H1 (cell line): ENCODE results near the gene CDT1. TPM values are rescaled to one million over a fixed set of nuclear protein-coding genes. Genes with fewer than 3 reads are reported as not detected.

Experiments
- CTCF ChIA-PET: fragments of 300-600 bp; sonication (Branson Sonifier 250); formaldehyde crosslinking; loops from one replicate; lab custom pipeline; 2021; ENCODE audit not compliant: partially characterized antibody; lab: Charles Lee
- POLR2A ChIA-PET: fragments of 300-600 bp; sonication (Branson Sonifier 250); formaldehyde crosslinking; loops from one replicate; lab custom pipeline; 2021; ENCODE audit warnings: inconsistent platforms; ENCODE audit not compliant: partially characterized antibody; lab: Charles Lee
- DNase-seq, 2 experiments: peaks; one replicate each; pipeline versions ENCODE4 v3.0.0 to v3.0.0-alpha.2; 2010 to 2022; ENCODE audit warnings: low spot score in 2 of 2, low read depth in 1 of 2, mixed read lengths in 1 of 2
- FAIRE-seq: peaks from 2 replicates; lab custom pipeline; 2011; peaks lifted over from hg19 to GRCh38; lab: Jason Lieb, UNC
- H2AFZ ChIP-seq: 2 replicates; pipeline ENCODE4 v1.8.1; 2012; ENCODE audit warnings: low read length, inconsistent platforms
- H2AK5ac ChIP-seq: 2 replicates; pipeline ENCODE4 v1.6.1; 2013; ENCODE audit warnings: low read depth, low read length
- H2BK120ac ChIP-seq: replicated peaks from 2 replicates; pipeline ENCODE3; 2013; ENCODE audit warnings: low read depth, low read length, inconsistent platforms
- H2BK12ac ChIP-seq: 2 replicates; pipeline ENCODE4 v1.6.1; 2013; ENCODE audit warnings: low read depth, low read length
- H2BK15ac ChIP-seq: 2 replicates; pipeline ENCODE4 v1.6.1; 2013; ENCODE audit warnings: low read length
- H2BK20ac ChIP-seq: 2 replicates; pipeline ENCODE4 v1.6.1; 2013; ENCODE audit warnings: low read length
- H2BK5ac ChIP-seq: 2 replicates; pipeline ENCODE4 v1.6.1; 2013; ENCODE audit warnings: low read depth, low read length
- H3K14ac ChIP-seq: 2 replicates; pipeline ENCODE4 v1.6.1; 2013; ENCODE audit warnings: inconsistent platforms; ENCODE audit not compliant: insufficient read length
- H3K18ac ChIP-seq: 2 replicates; pipeline ENCODE4 v1.6.1; 2013; ENCODE audit warnings: low read length; ENCODE audit errors: extremely low read depth
- H3K23ac ChIP-seq: 2 replicates; pipeline ENCODE4 v1.6.1; 2013; ENCODE audit warnings: inconsistent platforms; ENCODE audit not compliant: insufficient read length
- H3K23me2 ChIP-seq: 2 replicates; pipeline ENCODE4 v1.6.1; 2013; ENCODE audit warnings: low read depth, low read length
- H3K27ac ChIP-seq: 2 replicates; pipeline ENCODE4 v1.6.1; 2011; ENCODE audit warnings: low read depth, low read length, inconsistent platforms
- H3K27me3 ChIP-seq, 4 experiments: replicated peaks in 1 of 4; 1 replicate in 1 of 4; 2 replicates in 3 of 4; pipeline versions ENCODE4 v1.6.1 to v1.8.1; 2011 to 2013; ENCODE audit warnings: low read length in 3 of 4, mild to moderate bottlenecking in 3 of 4, inconsistent platforms in 2 of 4, mixed read lengths in 2 of 4, moderate library complexity in 1 of 4; ENCODE audit not compliant: control insufficient read depth in 3 of 4, insufficient read depth in 3 of 4; ENCODE audit errors: extremely low read depth in 1 of 4
- H3K36me3 ChIP-seq, 4 experiments: 2 replicates each; pipeline versions ENCODE4 v1.6.1 to v1.8.1; 2011 to 2013; ENCODE audit warnings: mild to moderate bottlenecking in 4 of 4, low read length in 3 of 4, moderate library complexity in 2 of 4, control low read depth in 1 of 4, inconsistent platforms in 1 of 4; ENCODE audit not compliant: insufficient read depth in 4 of 4, control insufficient read depth in 2 of 4
- H3K4ac ChIP-seq: replicated peaks from 2 replicates; pipeline ENCODE3; 2013; ENCODE audit warnings: low read length, low read depth, mixed read lengths, inconsistent platforms; ENCODE audit not compliant: insufficient read length
- H3K4me1 ChIP-seq, 4 experiments: replicated peaks in 1 of 4; 1 replicate in 1 of 4; 2 replicates in 3 of 4; pipeline versions ENCODE4 v1.6.1 to v1.8.1; 2011 to 2013; ENCODE audit warnings: low read length in 3 of 4, inconsistent platforms in 2 of 4, mixed read lengths in 1 of 4; ENCODE audit not compliant: insufficient read depth in 4 of 4, control insufficient read depth in 3 of 4
- H3K4me2 ChIP-seq, 2 experiments: 2 replicates each; pipeline versions ENCODE4 v1.6.1 to v1.8.1; 2011 to 2013; ENCODE audit warnings: low read depth in 2 of 2, low read length in 2 of 2, control low read depth in 1 of 2, inconsistent platforms in 1 of 2, mild to moderate bottlenecking in 1 of 2; ENCODE audit not compliant: insufficient read depth in 1 of 2
- H3K4me3 ChIP-seq, 4 experiments: fragments of 200-600, 300-600 bp in 1 of 4; sonication (generic), shearing (Covaris generic), sonication (Bioruptor Twin) in 1 of 4; 2 replicates each; pipeline versions ENCODE4 v1.5.1 to v1.8.1; 2011 to 2016; ENCODE audit warnings: low read length in 4 of 4, low read depth in 3 of 4, control low read depth in 2 of 4, inconsistent platforms in 2 of 4, mild to moderate bottlenecking in 2 of 4, mixed read lengths in 1 of 4, moderate library complexity in 1 of 4; ENCODE audit not compliant: insufficient read depth in 2 of 4; ENCODE audit errors: extremely low read depth in 1 of 4
- H3K56ac ChIP-seq: replicated peaks from 2 replicates; pipeline ENCODE3; 2013; ENCODE audit warnings: low read depth, mild to moderate bottlenecking, mixed read lengths, low read length, inconsistent platforms; ENCODE audit not compliant: insufficient read length
- H3K79me1 ChIP-seq: 2 replicates; pipeline ENCODE4 v1.6.1; 2013; ENCODE audit warnings: low read depth, low read length, control low read depth
- H3K79me2 ChIP-seq, 2 experiments: 2 replicates each; pipeline versions ENCODE4 v1.6.1 to v1.8.1; 2012 to 2013; ENCODE audit warnings: low read length in 2 of 2, mild to moderate bottlenecking in 2 of 2, inconsistent platforms in 1 of 2; ENCODE audit not compliant: insufficient read depth in 2 of 2, control insufficient read depth in 1 of 2
- H3K9ac ChIP-seq, 4 experiments: replicated peaks in 1 of 4; 1 replicate in 1 of 4; 2 replicates in 3 of 4; pipeline versions ENCODE4 v1.6.1 to v1.8.1; 2011 to 2013; ENCODE audit warnings: low read depth in 3 of 4, low read length in 3 of 4, control low read depth in 2 of 4, mild to moderate bottlenecking in 2 of 4, moderate library complexity in 2 of 4, inconsistent platforms in 1 of 4; ENCODE audit errors: extremely low read depth in 1 of 4
- H3K9me3 ChIP-seq, 2 experiments: 2 replicates each; pipeline versions ENCODE4 v1.6.1 to v1.8.1; 2012 to 2013; ENCODE audit warnings: mild to moderate bottlenecking in 2 of 2, moderate library complexity in 2 of 2, control low read depth in 1 of 2, inconsistent platforms in 1 of 2, low read depth in 1 of 2, low read length in 1 of 2, mixed read lengths in 1 of 2; ENCODE audit not compliant: insufficient read depth in 2 of 2
- H4K20me1 ChIP-seq, 2 experiments: replicated peaks in 1 of 2; 2 replicates each; pipeline versions ENCODE3 to v1.8.1; 2011 to 2013; ENCODE audit warnings: inconsistent platforms in 2 of 2, low read length in 2 of 2, mild to moderate bottlenecking in 1 of 2; ENCODE audit not compliant: insufficient read depth in 2 of 2, control insufficient read depth in 1 of 2
- H4K5ac ChIP-seq: 2 replicates; pipeline ENCODE4 v1.6.1; 2013; ENCODE audit warnings: low read length, low read depth, mixed read lengths, inconsistent platforms; ENCODE audit not compliant: insufficient read length
- H4K8ac ChIP-seq: 2 replicates; pipeline ENCODE4 v1.8.0; 2013; ENCODE audit warnings: mild to moderate bottlenecking, moderate library complexity, low read length, inconsistent platforms; ENCODE audit not compliant: insufficient read depth; ENCODE audit errors: extremely low read depth
- H4K91ac ChIP-seq: replicated peaks from 2 replicates; pipeline ENCODE3; 2013; ENCODE audit warnings: low read length, mixed read lengths, inconsistent platforms; ENCODE audit not compliant: insufficient read length
- ATF2 ChIP-seq: IDR thresholded peaks from 2 replicates; pipeline ENCODE4 v1.6.1; 2012; ENCODE audit warnings: low read length, inconsistent platforms
- BRCA1 ChIP-seq: IDR thresholded peaks from 2 replicates; pipeline ENCODE4 v1.6.1; 2012; ENCODE audit warnings: low read depth, low read length, improper control_type of control experiment
- EGR1 ChIP-seq: IDR thresholded peaks from 2 replicates; pipeline ENCODE4 v1.6.1; 2011; ENCODE audit warnings: low read depth, low read length, borderline replicate concordance
- GABPA ChIP-seq: IDR thresholded peaks from 2 replicates; pipeline ENCODE4 v1.6.1; 2011; ENCODE audit warnings: mild to moderate bottlenecking, low read length, moderate library complexity, borderline replicate concordance; ENCODE audit not compliant: insufficient read depth
- GTF2F1 ChIP-seq: IDR thresholded peaks from 2 replicates; pipeline ENCODE4 v1.6.1; 2012; ENCODE audit warnings: low read depth, low read length, improper control_type of control experiment, borderline replicate concordance
- POLR2AphosphoS5 ChIP-seq: IDR thresholded peaks from 2 replicates; pipeline ENCODE4 v1.6.1; 2011; ENCODE audit warnings: low read depth, low read length
- RNF2 ChIP-seq: fragments of 200-900, 300-1000 bp; sonication (generic); IDR thresholded peaks from 2 replicates; pipeline ENCODE4 v1.7.1; 2016; ENCODE audit warnings: borderline replicate concordance, low read depth, mild to moderate bottlenecking, antibody characterized with exemption, low read length; ENCODE audit not compliant: poor library complexity, severe bottlenecking; ENCODE audit errors: missing control alignments
- TEAD4 ChIP-seq: IDR thresholded peaks from 2 replicates; pipeline ENCODE4 v1.6.1; 2012; ENCODE audit warnings: low read depth, low read length, inconsistent platforms, mixed read lengths
- ZNF274 ChIP-seq: IDR thresholded peaks from 2 replicates; pipeline ENCODE4 v1.7.0; 2012; ENCODE audit warnings: low read length, borderline replicate concordance; ENCODE audit errors: extremely low read depth
- WGBS, 2 experiments: shearing (Covaris generic) in 1 of 2; methylation state at CpG; one replicate each; pipeline versions ENCODE4 v1.1.6 to v1.1.7; 2013 to 2015; ENCODE audit warnings: low lambda C conversion rate in 2 of 2, mixed read lengths in 2 of 2, inconsistent platforms in 1 of 2, low coverage in 1 of 2, missing lambda C conversion rate in 1 of 2; ENCODE audit not compliant: insufficient replicate concordance in 2 of 2, insufficient coverage in 1 of 2, insufficient read length in 1 of 2; ENCODE audit errors: extremely low coverage in 1 of 2, missing lambda C conversion rate in 1 of 2; 5-methylcytosine and 5-hydroxymethylcytosine counted together
- polyA plus RNA-seq, 7 experiments: library from polyadenylated mRNA; depleted of rRNA in 3 of 7; stranded (reverse) in 5 of 7; unstranded in 2 of 7; fragments of >200 nt in 5 of 7; fragments of 200-250 nt in 2 of 7; gene quantifications; 1 replicate in 5 of 7; 2 replicates in 1 of 7; 4 replicates in 1 of 7; pipeline versions ENCODE4 v1.2.1 to v1.2.3, GENCODE V29; 2011 to 2013; ENCODE audit warnings: missing spikeins in 2 of 7, mixed read lengths in 2 of 7
- total RNA-seq: library from RNA; stranded (reverse); fragmentation: NEBNext Ultra II Directional; extraction: Animal tissue kit (Norgen Biotek cat#: 25700); gene quantifications from 2 replicates; pipeline ENCODE4 v1.2.1, GENCODE V29; 2021

CDT1 gene
- total and polyA plus RNA-seq, 2 of the 8 experiments (the other 6 are each of a cell fraction or from before 2014, with no cell fraction given): 76.7 to 95.4 TPM

GRCh38 chr16:88842806-88843205 is 39.2 kb downstream of the CDT1 start:
- Histone ChIP-seq H2BK15ac (no peak overlapping the region), H4K8ac (no peak overlapping the region; the same call in 1 of the 2 replicates), H4K91ac (no peak overlapping the region)
- TF ChIP-seq GTF2F1: no peak
- TF ChIP-seq GABPA: no peak
- TF ChIP-seq ZNF274: no peak
- no peak for TF ChIP-seq EGR1
- TF ChIP-seq RNF2: no peak
- no peak for TF ChIP-seq BRCA1
- no peak for TF ChIP-seq ATF2
- no peak for TF ChIP-seq POLR2AphosphoS5
- TF ChIP-seq TEAD4: no peak
- TF ChIP-seq, all 59 proteins: peak for 0
- FAIRE-seq (no peak), DNase-seq (no peak)
- H2AFZ ChIP-seq: no peak overlapping the region
- H3K14ac ChIP-seq: no peak overlapping the region
- CTCF ChIA-PET: interaction anchor here (1.1 to 1.2 kb wide), 3 partner anchors 23 to 260 kb away, joined by 3 read pairs; no protein-coding TSS in a partner anchor
- no peak overlapping the region for H2BK20ac ChIP-seq
- no peak overlapping the region for H3K4me3 ChIP-seq
- H3K79me1 ChIP-seq: no peaks in the 10 kb centered on the region
- peaks cover 0 to 5% (median 0%) of the 10 kb centered on the region in 4 experiments; a peak in 2 of 8 replicates for H3K36me3 ChIP-seq
- H3K9me3 ChIP-seq: no peaks in the 10 kb centered on the region
- no peak overlapping the region for H3K27ac ChIP-seq
- H3K23ac ChIP-seq: no peak overlapping the region
- H3K18ac ChIP-seq: no peak overlapping the region
- H2BK120ac ChIP-seq: no peak overlapping the region
- H2AK5ac ChIP-seq: no peak overlapping the region
- H2BK5ac ChIP-seq: no peak overlapping the region
- no peaks in the 10 kb centered on the region for H3K27me3 ChIP-seq
- H3K79me2 ChIP-seq: no peaks in the 10 kb centered on the region
- H3K4me2 ChIP-seq: no peak overlapping the region
- no peak overlapping the region for H2BK12ac ChIP-seq
- no peak overlapping the region for H3K9ac ChIP-seq
- 94% methylated on average over 25 of the region's 25 CpGs; no CpG with 5 or more reads in 1 of the 2 experiments for WGBS, 2 experiments
- POLR2A ChIA-PET: interaction anchor here (1.3 kb wide), 1 partner anchor 84 kb away, joined by 3 read pairs; no protein-coding TSS in a partner anchor
- no peak overlapping the region for H4K5ac ChIP-seq
- no peaks in the 10 kb centered on the region for H3K23me2 ChIP-seq
- H4K20me1 ChIP-seq: peaks cover 0 to under 1% of the 10 kb centered on the region in 2 experiments
- H3K4me1 ChIP-seq: no peaks in the 10 kb centered on the region
- no peak overlapping the region for H3K56ac ChIP-seq
- no peak overlapping the region for H3K4ac ChIP-seq
